Cardiac fibroblast (primary cell): Measurements from ENCODE around the gene EXOC1.

Experiments used
- DNase-seq, 2 donors: peaks; one replicate each; pipeline versions ENCODE4 v3.0.0 to v3.0.0-alpha.2; 2010; ENCODE audit warnings: low read depth in 2 of 2
- H3K4me3 ChIP-seq, 2 donors: replicated peaks in 1 of 2; 1 replicate in 1 of 2; 2 replicates in 1 of 2; pipeline ENCODE4 v1.5.1; 2011; ENCODE audit warnings: low read depth in 2 of 2, low read length in 2 of 2, mild to moderate bottlenecking in 2 of 2, moderate library complexity in 1 of 2
- TF ChIP-seq, protein P1 (sequence below): IDR thresholded peaks from one replicate; pipeline ENCODE4 v1.5.1; 2011; ENCODE audit warnings: low read depth, mild to moderate bottlenecking, low read length, inconsistent platforms

Gene EXOC1

GRCh38 chr4:55896622-55897021 lies 43.2 kb downstream of the EXOC1 start:
- TF ChIP-seq, protein P1, sequence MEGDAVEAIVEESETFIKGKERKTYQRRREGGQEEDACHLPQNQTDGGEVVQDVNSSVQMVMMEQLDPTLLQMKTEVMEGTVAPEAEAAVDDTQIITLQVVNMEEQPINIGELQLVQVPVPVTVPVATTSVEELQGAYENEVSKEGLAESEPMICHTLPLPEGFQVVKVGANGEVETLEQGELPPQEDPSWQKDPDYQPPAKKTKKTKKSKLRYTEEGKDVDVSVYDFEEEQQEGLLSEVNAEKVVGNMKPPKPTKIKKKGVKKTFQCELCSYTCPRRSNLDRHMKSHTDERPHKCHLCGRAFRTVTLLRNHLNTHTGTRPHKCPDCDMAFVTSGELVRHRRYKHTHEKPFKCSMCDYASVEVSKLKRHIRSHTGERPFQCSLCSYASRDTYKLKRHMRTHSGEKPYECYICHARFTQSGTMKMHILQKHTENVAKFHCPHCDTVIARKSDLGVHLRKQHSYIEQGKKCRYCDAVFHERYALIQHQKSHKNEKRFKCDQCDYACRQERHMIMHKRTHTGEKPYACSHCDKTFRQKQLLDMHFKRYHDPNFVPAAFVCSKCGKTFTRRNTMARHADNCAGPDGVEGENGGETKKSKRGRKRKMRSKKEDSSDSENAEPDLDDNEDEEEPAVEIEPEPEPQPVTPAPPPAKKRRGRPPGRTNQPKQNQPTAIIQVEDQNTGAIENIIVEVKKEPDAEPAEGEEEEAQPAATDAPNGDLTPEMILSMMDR, result no peak

GRCh38 chr4:55902677-55903076 lies 49.2 kb downstream of the EXOC1 start:
- TF ChIP-seq, protein P1, result no peak
- DNase-seq, result no peak
- H3K4me3 ChIP-seq, result no peak overlapping the region

More at GRCh38 chr4:55896622-55897021, 43.2 kb downstream of the EXOC1 start:
- DNase-seq, result peak in 1 of 2 donors; percentile 9
- no peak overlapping the region for H3K4me3 ChIP-seq

- H3K4me3 ChIP-seq, result no peak overlapping the region
- peak in 1 of 2 donors; percentile 3 for DNase-seq
These were observed 50.1 kb downstream of the EXOC1 start for GRCh38 chr4:55903577-55903976.

DNA sequence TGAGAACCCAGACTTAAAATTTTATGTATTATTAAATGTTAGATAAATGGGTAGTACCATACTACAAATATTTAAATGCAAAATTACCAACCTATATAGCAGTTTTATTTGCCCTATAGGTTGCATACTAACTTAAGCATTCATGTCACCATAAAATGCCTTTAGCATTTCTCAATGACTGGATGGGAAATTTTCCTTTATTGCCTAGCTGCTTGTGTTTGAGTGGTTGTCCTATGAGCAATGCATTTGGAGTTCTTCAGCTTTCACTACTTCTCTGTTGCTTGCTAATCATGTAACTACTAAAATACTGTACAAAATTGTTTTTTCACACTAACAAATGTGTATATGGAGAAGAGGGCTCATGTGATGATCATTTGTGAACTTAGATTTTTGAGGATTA lies 51.1 kb downstream of the EXOC1 start:
- TF ChIP-seq, protein P1, result no peak
- H3K4me3 ChIP-seq, result no peak overlapping the region
- DNase-seq, result peak in 1 of 2 donors; percentile 11

More at GRCh38 chr4:55903577-55903976, 50.1 kb downstream of the EXOC1 start:
- TF ChIP-seq, protein P1, result no peak

DNA sequence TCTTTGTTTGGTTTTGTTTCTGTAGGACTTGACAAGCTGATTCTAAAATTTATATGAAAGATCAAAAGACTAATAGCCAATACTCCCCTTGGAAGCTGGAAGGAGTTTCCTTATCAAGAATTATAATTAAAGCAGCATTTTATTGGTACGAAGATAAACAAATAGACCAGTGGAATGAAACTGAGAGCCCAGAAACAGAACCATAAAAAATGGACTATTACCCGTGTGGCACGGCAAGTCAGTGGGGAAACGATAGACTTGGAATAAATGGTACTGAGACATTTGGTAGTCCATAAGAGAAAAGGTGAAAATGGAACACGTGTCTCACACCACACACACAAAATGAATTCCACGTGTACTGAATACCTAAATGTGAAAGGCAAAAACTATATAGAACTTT lies 52.9 kb downstream of the EXOC1 start:
- TF ChIP-seq, protein P1, result no peak
- no peak for DNase-seq
- H3K4me3 ChIP-seq, result no peak overlapping the region

DNA sequence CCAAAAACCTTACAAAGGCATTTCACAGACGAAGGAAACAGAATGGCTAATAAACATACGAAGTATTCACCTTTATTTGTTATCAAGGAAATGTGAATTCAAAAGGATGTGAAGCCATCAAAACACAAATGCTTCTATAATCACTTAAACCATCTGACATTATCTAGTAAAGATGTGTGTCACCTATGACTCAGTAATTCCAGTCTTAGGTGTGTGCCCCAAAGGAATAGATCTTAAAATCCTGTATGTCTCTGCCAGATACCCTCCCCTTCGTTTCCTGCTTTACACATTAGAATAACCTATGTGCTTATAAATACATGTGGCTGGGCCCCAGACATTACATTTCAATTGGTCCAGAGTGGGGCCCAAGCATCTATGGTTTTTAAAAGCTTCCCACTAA lies 53.5 kb downstream of the EXOC1 start:
- TF ChIP-seq, protein P1, result no peak
- no peak overlapping the region for H3K4me3 ChIP-seq
- DNase-seq, result peak in 1 of 2 donors; percentile 47

GRCh38 chr4:55907469-55907868 lies 54.0 kb downstream of the EXOC1 start:
- H3K4me3 ChIP-seq, result no peak overlapping the region
- TF ChIP-seq, protein P1, result no peak
- DNase-seq, result no peak
